HCT116 (cell line): ENCODE results near the gene ST6GALNAC4. TPM values are rescaled to one million over a fixed set of nuclear protein-coding genes. Genes with fewer than 3 reads are reported as not detected.

Experiments
- ATAC-seq: fragments of 200-7000 bp; cut with Tn5 transposase; 2 replicates; pipeline ENCODE4 v1.9.1; 2020; ENCODE audit warnings: mild to moderate bottlenecking, moderate library complexity
- BruUV-seq: library from RNA; stranded (reverse); fragments of 400-500 nt; replicated peaks from 2 replicates; lab custom pipeline; 2021; lab: Mats Ljungman, UMichigan
- CTCF ChIA-PET: fragments of 300-600 bp; sonication (Branson Sonifier 250); formaldehyde crosslinking; loops from one replicate; lab custom pipeline; 2021; ENCODE audit warnings: antibody characterized with exemption; lab: Charles Lee
- POLR2A ChIA-PET: fragments of 300-600, 350-600 bp; sonication (Branson Sonifier 250); formaldehyde crosslinking; loops from one replicate; lab custom pipeline; 2021; ENCODE audit warnings: antibody characterized with exemption; lab: Charles Lee
- RAD21 ChIA-PET, 2 experiments: fragments of 300-600 bp; sonication (Branson Sonifier 250); formaldehyde crosslinking; loops; one replicate each; lab custom pipeline; 2023; ENCODE audit warnings: low total read pairs in 2 of 2; ENCODE audit not compliant: uncharacterized antibody in 2 of 2, unreplicated experiment in 2 of 2, low non-redundant PET in 1 of 2; lab: Charles Lee
- DNase-seq: peaks from one replicate; pipeline ENCODE4 v3.0.0-alpha.2; 2010; ENCODE audit warnings: low read depth, low spot score
- H2AFZ ChIP-seq: fragments of 200-600 bp; shearing (Covaris generic), sonication (generic); 2 replicates; pipeline ENCODE4 v1.6.1; 2017; ENCODE audit warnings: low read depth, mixed run types, mixed read lengths, antibody characterized with exemption, low read length; ENCODE audit not compliant: poor library complexity, severe bottlenecking
- H3K27ac ChIP-seq: 2 replicates; pipeline ENCODE4 v1.5.1; 2012; ENCODE audit warnings: low read depth, low read length
- H3K27me3 ChIP-seq: fragments of 200-600 bp; sonication (generic); 2 replicates; pipeline ENCODE4 v1.6.1; 2016; ENCODE audit warnings: mixed run types, low read length, mixed read lengths; ENCODE audit not compliant: insufficient read depth
- H3K36me3 ChIP-seq, 2 experiments: fragments of 200-500 bp in 1 of 2; fragments of 200-600 bp in 1 of 2; sonication (Bioruptor generic) in 1 of 2; sonication (generic) in 1 of 2; 2 replicates each; pipeline versions ENCODE4 v1.5.1 to v1.6.1; 2014 to 2016; ENCODE audit warnings: low read length in 2 of 2, inconsistent platforms in 1 of 2, mixed read lengths in 1 of 2, mixed run types in 1 of 2; ENCODE audit not compliant: insufficient read depth in 2 of 2, control insufficient read depth in 1 of 2
- H3K4me1 ChIP-seq, 2 experiments: fragments of 200-600 bp in 1 of 2; sonication (generic) in 1 of 2; 2 replicates each; pipeline versions ENCODE4 v1.5.1 to v1.6.1; 2012 to 2017; ENCODE audit warnings: low read length in 2 of 2, inconsistent platforms in 1 of 2, mild to moderate bottlenecking in 1 of 2, mixed read lengths in 1 of 2, mixed run types in 1 of 2, moderate library complexity in 1 of 2; ENCODE audit not compliant: insufficient read depth in 2 of 2, control insufficient read depth in 1 of 2
- H3K4me2 ChIP-seq: fragments of 200-600 bp; sonication (generic); 2 replicates; pipeline ENCODE4 v1.6.1; 2017; ENCODE audit warnings: mixed run types, low read length, mixed read lengths
- H3K4me3 ChIP-seq, 2 experiments: fragments of 200-600 bp in 1 of 2; sonication (generic) in 1 of 2; replicated peaks in 1 of 2; 2 replicates each; pipeline ENCODE4 v1.5.1; 2011 to 2016; ENCODE audit warnings: low read length in 2 of 2, control low read depth in 1 of 2, low read depth in 1 of 2, mild to moderate bottlenecking in 1 of 2, mixed read lengths in 1 of 2, mixed run types in 1 of 2
- H3K79me2 ChIP-seq: fragments of 200-600 bp; sonication (generic); 2 replicates; pipeline ENCODE4 v1.6.1; 2017; ENCODE audit warnings: mild to moderate bottlenecking, mixed run types, low read length, moderate library complexity, mixed read lengths; ENCODE audit not compliant: insufficient read depth
- H3K9ac ChIP-seq: fragments of 200-600 bp; sonication (generic); 2 replicates; pipeline ENCODE4 v1.6.1; 2016; ENCODE audit warnings: low read length, mixed read lengths
- H3K9me2 ChIP-seq: fragments of 200-600 bp; sonication (generic), shearing (Covaris generic); 2 replicates; pipeline ENCODE4 v1.6.1; 2017; ENCODE audit warnings: mixed run types, mild to moderate bottlenecking, moderate library complexity; ENCODE audit not compliant: insufficient read depth
- H3K9me3 ChIP-seq, 2 experiments: fragments of 200-500 bp in 1 of 2; fragments of 200-600 bp in 1 of 2; sonication (Bioruptor generic) in 1 of 2; sonication (generic) in 1 of 2; 2 replicates each; pipeline ENCODE4 v1.6.1; 2014 to 2017; ENCODE audit warnings: low read length in 2 of 2, mixed read lengths in 2 of 2, inconsistent platforms in 1 of 2, low read depth in 1 of 2, mild to moderate bottlenecking in 1 of 2, mixed run types in 1 of 2, moderate library complexity in 1 of 2; ENCODE audit not compliant: control insufficient read depth in 1 of 2, insufficient read depth in 1 of 2
- H4K20me1 ChIP-seq: fragments of 200-600 bp; sonication (generic), shearing (Covaris generic); 2 replicates; pipeline ENCODE4 v1.6.1; 2017; ENCODE audit warnings: mixed run types, mild to moderate bottlenecking, moderate library complexity; ENCODE audit not compliant: insufficient read depth
- ATF3 ChIP-seq: IDR thresholded peaks from 2 replicates; pipeline ENCODE4 v1.6.1; 2012
- CTCF ChIP-seq, 3 experiments: fragments of 200-600 bp in 1 of 3; sonication (generic) in 1 of 3; IDR thresholded peaks in 2 of 3; conservative IDR thresholded peaks in 1 of 3; 2 replicates each; pipeline ENCODE4 v1.5.1; 2012 to 2017; ENCODE audit warnings: low read depth in 2 of 3, low read length in 2 of 3, antibody characterized with exemption in 1 of 3, borderline replicate concordance in 1 of 3, control low read depth in 1 of 3, mild to moderate bottlenecking in 1 of 3, mixed read lengths in 1 of 3, mixed run types in 1 of 3, moderate library complexity in 1 of 3; ENCODE audit not compliant: insufficient read depth in 1 of 3
- EZH2 ChIP-seq: fragments of 200-600 bp; sonication (generic); IDR thresholded peaks from 2 replicates; pipeline ENCODE4 v1.6.1; 2017; ENCODE audit warnings: antibody characterized with exemption, mixed run types
- EZH2phosphoT487 ChIP-seq: fragments of 200-600 bp; IDR thresholded peaks from 2 replicates; pipeline ENCODE4 v1.6.1; 2018; ENCODE audit warnings: antibody characterized with exemption, borderline replicate concordance
- FOSL1 ChIP-seq: IDR thresholded peaks from 2 replicates; pipeline ENCODE4 v1.6.1; 2012; ENCODE audit warnings: low read depth
- JUND ChIP-seq: IDR thresholded peaks from 2 replicates; pipeline ENCODE4 v1.6.1; 2012
- POLR2AphosphoS5 ChIP-seq: IDR thresholded peaks from 2 replicates; pipeline ENCODE4 v1.6.1; 2011; ENCODE audit warnings: mild to moderate bottlenecking, low read depth, low read length, moderate library complexity
- SIN3A ChIP-seq: IDR thresholded peaks from 2 replicates; pipeline ENCODE4 v1.6.1; 2012; ENCODE audit warnings: low read depth
- SP1 ChIP-seq: IDR thresholded peaks from 2 replicates; pipeline ENCODE4 v1.6.1; 2012; ENCODE audit warnings: low read depth
- TCF7L2 ChIP-seq: IDR thresholded peaks from 2 replicates; pipeline ENCODE4 v1.7.0; 2011; ENCODE audit warnings: borderline replicate concordance, inconsistent platforms; ENCODE audit not compliant: insufficient read depth, insufficient read length; ENCODE audit errors: extremely low read depth
- ZBTB33 ChIP-seq: IDR thresholded peaks from 2 replicates; pipeline ENCODE4 v1.6.1; 2011; ENCODE audit warnings: mild to moderate bottlenecking, low read length, moderate library complexity; ENCODE audit not compliant: insufficient replicate concordance; ENCODE audit errors: extremely low read depth
- ZFX ChIP-seq: fragments of 450-650 bp; IDR thresholded peaks from 2 replicates; pipeline ENCODE4 v1.6.1; 2017
- intact Hi-C: fragments of 100-400 bp; cut with micrococcal nuclease; formaldehyde crosslinking; loops from 2 replicates; pipeline ENCODE4 v1.10.0; 2022
- total RNA-seq: library from RNA; stranded (reverse); gene quantifications from one replicate; pipeline ENCODE4 v1.2.1, GENCODE V29; 2021; ENCODE audit not compliant: unreplicated experiment

ST6GALNAC4 gene
- total RNA-seq, 1 experiment from 2014 or later: 49.4 TPM

GRCh38 chr9:127918183-127919107 lies 1.6 kb upstream of the ST6GALNAC4 start:
- DNase-seq (no peak), ATAC-seq (peak; percentile 25)
- Histone ChIP-seq H3K36me3 (peaks cover 0 to 7% of the 10 kb centered on the region in 2 experiments; a peak in 2 of 4 replicates), H3K27ac (peak overlapping the region; percentile 96), H3K9me2 (no peaks in the 10 kb centered on the region), H3K4me1 (peaks cover 52 to 79% of the 10 kb centered on the region in 2 experiments), H3K79me2 (peaks cover 16% of the 10 kb centered on the region), H3K27me3 (no peaks in the 10 kb centered on the region), H3K9me3 (no peaks in the 10 kb centered on the region), H2AFZ (no peak overlapping the region), H3K4me2 (peak overlapping the region; percentile 79), H3K9ac (peak overlapping the region; percentile 68), H4K20me1 (no peaks in the 10 kb centered on the region), H3K4me3 (peak overlapping the region in 1 of 2 experiments; percentile 37; a peak in 2 of 4 replicates)
- BruUV-seq: no TSS peak
- POLR2A ChIA-PET: interaction anchor here (0.6 to 1.8 kb wide), 8 partner anchors 15 to 184 kb away, joined by 3 to 6 read pairs (median 4); partner anchors contain the start of genes SLC25A25 and TOR2A
- RAD21 ChIA-PET: interaction anchor here in 1 of 2 experiments (0.6 to 0.9 kb wide), 2 partner anchors 9 to 184 kb away, joined by 4 to 5 read pairs; partner anchors contain the start of gene TOR2A
- CTCF ChIA-PET: interaction anchor here (0.8 to 1.9 kb wide), 7 partner anchors 41 to 340 kb away, joined by 3 to 14 read pairs (median 3); partner anchors contain the start of genes AK1 and TOR2A
- intact Hi-C loops: loop anchor here (2.0 to 5.0 kb wide), 3 partner anchors 116 to 356 kb away; partner anchors contain the start of genes CDK9 and FPGS
- TF ChIP-seq EZH2 (no peak), SP1 (no peak), ATF3 (no peak), SIN3A (no peak), ZBTB33 (no peak), ZFX (peak; percentile 64; the same call in 1 of the 2 replicates), CTCF (IDR thresholded peaks at IDR 0.05 in 2 of 3, conservative IDR thresholded peaks at IDR 0.05 in 1 of 3; ENCODE audit: borderline replicate concordance in 1 of 3, insufficient read depth in 1 of 3, low read depth in 2 of 3, low read length in 2 of 3) (peak in 2 of 3 experiments; percentile 46 to 48; a peak in 3 of 6 replicates), JUND (no peak), EZH2phosphoT487 (no peak), TCF7L2 (peak; percentile 23), FOSL1 (no peak), POLR2AphosphoS5 (no peak)
